GM21528 (cell line): ENCODE results near the gene GTF2IRD1.
"Not testable (repeated sequence)": the region's sequence is repeated elsewhere in the genome, so short reads cannot be mapped to it uniquely, and the experiment has no call there.

Experiments used
- ATAC-seq: cut with Tn5 transposase; IDR thresholded peaks from one replicate; pipeline ENCODE4 v1.9.1; 2021; ENCODE audit warnings: mild to moderate bottlenecking, moderate library complexity; ENCODE audit not compliant: unreplicated experiment, low FRiP score

Gene GTF2IRD1

DNA sequence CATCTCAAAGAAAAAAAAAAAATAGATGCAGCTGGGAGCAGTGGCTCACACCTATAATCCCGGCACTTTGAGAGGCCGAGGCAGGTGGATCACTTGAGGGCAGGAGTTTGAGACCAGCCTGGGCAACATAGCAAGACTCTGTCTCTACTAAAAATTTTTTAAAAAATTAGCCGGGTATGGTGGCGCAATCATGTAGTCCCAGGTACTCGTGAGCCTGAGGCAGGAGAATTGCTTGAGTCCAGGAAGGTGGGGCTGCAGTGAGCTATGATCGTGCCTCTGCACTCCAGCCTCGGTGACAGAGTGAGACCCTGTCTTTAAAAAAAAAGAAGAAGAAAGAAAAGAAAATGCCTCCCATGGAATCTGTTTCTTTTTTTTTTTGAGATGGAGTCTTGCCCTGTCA, 31.9 kb downstream of the GTF2IRD1 start:
- no peak for ATAC-seq

DNA sequence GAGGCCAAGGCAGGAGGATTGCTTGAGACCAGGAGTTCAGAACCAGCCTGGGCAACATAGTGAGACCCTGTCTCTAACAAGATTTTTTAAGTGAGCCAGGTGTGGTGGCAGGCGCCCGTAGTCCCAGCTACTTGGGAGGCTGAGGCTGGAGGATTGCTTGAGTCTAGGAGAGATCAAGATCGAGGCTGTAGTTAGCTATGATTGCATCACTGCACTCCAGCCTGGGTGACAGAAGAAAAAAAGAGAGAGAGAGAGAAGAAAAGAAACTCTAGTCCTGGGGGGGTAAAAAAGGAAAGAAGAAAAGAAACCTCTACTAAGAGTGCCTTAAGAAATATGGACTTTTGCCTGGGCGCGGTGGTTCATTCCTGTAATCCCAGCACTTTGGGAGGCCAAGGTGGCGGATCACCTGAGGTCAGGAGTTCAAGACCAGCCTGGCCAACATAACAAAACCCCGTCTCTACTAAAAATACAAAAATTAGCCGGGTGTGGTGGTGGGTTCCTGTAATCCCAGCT, 34.9 kb downstream of the GTF2IRD1 start:
- not testable (repeated sequence) for ATAC-seq

DNA sequence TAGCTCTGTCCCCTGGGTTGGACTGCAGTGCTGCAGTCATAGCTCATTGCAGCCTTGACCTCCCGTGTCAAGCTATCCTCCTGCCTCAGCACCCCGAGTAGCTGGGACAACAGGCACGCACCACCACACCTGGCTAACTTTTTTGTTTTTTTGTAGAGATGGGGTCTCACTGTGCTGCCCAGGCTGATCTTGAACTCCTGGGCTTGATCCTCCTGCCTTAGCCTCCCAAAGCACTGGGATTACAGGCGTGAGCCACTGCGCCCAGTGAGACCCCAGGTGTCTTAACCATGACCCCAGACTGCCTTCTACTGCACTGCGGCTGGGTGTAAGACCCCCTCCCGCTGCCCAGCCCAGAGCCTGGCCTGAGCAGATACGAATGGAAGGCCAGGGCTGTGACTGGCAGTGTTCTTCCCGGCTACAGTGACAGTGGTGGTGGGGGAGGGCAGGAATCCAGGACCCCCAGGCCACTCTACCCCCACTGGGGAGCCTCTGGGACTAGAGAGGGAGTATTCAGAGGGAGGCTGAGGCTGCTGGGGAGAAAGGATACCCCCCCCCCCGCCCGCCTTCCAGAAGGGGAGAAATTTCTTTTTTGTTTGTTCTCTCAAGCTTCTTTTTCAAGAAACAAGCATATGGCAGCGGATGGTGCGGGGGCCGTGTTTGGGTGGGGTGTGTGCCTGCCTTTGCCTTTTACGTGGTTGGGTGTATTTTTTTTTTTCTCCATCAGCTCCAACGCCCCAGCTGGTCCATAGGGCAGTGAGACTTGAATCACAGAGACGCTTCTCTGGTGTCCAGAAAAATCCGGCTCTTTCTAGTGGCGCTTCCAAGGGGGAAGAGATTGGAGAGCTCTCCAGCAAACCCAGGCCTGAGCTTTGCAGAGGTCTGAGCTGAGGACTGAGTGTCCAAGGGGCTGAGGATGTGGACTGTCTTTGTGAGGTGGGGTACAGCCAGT, 36.6 kb downstream of the GTF2IRD1 start:
- ATAC-seq: no peak

DNA sequence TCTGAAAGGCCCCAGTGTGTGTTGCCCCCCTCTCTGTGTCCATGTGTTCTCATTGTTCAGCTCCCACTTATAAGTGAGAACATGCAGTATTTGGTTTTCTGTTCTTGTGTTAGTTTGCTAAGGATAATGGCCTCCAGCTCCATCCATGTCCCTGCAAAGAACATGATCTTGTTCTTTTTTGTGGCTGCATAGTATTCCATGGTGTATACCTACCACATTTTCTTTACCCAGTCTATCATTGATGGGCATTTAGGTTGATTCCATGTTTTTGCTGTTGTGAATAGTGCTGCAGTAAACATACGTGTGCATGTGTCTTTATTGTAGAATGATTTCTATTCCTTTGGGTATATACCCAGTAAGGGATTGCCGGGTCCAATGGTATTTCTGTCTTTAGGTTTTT, 37.8 kb downstream of the GTF2IRD1 start:
- ATAC-seq: not testable (repeated sequence)

DNA sequence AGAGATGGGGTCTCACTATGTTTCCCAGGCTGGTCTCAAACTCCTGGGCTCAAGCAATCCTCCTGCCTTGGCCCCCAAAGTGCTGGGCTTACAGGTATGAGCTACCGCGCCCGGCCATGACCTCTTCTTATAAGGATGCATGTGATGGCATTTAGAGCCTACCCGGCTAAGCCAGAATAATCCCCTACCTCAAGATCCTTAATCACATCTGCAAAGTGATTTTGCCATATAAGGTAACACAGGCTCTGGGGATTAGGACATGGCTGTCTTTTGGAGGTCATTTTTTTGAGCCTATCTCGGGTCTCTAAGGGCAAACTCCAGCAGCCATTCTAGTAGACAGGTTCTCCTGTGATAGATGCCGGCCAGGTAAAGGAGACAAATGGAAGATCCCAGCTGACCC, 39.6 kb downstream of the GTF2IRD1 start:
- ATAC-seq: no peak

DNA sequence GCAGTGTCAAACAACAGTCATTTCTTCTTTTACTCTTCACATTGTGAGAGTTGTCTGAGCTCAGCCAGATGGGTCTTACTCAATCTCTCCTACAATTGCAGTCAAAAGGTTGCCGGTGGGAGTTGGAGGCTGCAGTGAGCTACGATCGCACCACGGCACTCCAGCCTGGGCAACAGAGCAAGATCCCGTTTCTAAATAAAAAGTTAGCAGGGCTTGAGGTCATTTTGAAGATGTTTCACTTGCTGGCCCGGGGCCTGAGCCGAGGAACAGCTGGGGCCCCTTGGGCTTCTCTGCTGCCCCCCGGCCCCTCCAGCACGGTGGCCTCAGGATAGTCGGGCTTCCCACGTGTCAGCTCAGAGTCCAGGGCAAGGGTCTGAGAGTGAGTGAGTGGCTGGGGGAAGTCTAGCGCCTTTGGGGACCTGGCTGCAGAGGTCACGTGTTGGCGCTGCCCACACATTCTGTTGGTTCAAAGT, 40.4 kb downstream of the GTF2IRD1 start:
- ATAC-seq: no peak

DNA sequence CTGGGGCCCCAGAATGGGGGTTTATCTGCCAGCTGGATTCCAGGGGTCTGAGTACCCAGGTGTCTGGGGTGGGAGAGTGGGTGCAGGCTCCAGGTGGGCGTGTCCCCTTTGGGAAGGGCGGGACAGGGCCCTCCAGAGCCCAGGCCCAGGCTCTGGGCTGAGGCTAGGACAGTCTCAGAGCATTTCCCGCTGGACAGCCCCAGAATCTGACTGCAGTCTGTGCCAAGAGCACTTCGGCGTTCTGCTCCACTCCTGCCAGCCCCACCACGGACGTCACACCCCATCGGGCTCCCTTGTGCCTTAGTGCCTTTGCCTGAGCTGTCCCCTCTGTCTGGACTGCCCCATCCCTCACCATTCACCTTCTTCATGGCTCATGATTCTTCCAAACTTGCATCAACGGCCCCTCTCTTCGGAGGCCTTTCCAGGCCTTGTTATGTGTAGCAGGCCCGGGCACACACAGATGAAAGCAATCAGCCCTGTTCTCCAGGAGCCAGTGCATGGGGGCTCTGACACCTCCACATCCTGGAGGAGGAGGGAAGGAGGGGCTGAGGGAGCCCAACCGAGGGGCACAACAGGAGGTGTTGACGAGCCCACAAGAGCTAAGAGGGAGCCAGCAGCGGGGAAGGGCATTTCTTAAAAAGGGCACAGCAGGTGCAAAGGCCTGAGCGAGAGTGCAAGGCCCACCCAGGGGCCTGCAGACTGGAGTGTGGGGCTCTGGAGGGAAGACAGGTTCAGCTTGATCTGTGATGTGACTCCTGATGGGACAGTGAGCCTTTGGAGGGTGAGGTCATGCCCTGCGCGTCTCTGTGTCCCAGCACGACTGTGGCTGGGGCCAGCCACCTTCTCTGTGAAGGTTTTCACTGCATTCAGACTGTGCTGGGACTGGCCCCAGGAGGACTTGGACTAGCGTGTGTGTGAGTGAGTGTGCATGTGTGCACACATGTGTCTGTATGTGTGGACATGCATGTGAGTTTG, 41.7 kb downstream of the GTF2IRD1 start:
- ATAC-seq: no peak

DNA sequence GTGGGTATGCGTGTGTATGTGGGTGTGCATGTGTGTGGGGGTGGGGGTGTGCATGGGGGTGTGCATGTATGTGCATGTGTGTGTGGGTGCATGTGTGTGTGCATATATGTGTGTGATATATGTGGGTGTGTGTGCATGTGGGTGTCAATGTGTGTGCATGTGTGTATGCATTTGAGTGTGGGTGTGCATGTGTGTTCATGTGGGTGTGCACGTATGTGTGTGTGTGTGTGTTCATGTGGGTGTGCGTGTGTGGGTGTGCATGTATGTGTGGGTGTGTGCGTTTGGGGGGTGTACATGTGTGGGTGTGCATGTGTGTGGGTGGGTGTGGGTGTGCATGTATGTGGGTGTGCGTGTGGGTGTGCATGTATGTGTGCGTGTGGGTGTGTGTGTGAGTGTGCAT, 42.6 kb downstream of the GTF2IRD1 start:
- ATAC-seq: no peak

DNA sequence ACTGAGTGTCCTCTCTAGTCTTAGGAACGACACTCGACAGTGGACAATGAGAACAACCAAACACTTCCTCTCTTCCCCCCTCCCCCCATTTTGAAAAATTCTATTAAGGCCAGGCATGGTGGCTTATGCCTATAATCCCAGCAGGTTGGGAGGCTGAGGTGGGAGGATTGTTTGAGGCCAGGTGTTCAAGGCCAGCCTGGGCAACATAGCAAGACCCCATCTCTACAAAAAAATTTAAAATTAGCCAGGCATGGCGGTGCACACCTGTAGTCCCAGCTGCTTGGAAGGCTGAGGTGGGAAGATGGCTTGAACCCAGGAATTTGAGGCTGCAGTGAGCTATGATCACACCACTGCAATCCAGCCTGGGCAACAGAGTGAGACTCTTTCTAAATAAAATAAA, 43.1 kb downstream of the GTF2IRD1 start:
- not testable (repeated sequence) for ATAC-seq

DNA sequence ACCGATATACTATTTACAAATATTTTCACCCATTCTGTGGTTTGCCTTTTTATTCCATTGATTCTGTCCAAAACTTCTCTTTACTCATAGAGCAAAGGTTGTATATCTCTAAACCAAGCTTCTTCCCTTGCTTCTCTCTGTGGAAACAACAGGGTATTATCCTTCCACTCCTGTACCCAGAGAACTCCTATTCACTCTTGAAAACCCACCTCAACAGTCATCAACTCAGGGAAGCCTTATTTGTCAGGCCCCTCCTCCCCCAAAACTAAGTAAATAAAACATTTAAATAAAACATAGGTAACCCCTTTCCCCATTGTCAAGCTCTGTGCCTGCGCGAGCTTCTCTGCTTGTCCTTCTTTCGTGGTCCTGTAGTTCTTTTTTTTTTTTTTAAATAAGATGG, 44.6 kb downstream of the GTF2IRD1 start:
- no peak for ATAC-seq

DNA sequence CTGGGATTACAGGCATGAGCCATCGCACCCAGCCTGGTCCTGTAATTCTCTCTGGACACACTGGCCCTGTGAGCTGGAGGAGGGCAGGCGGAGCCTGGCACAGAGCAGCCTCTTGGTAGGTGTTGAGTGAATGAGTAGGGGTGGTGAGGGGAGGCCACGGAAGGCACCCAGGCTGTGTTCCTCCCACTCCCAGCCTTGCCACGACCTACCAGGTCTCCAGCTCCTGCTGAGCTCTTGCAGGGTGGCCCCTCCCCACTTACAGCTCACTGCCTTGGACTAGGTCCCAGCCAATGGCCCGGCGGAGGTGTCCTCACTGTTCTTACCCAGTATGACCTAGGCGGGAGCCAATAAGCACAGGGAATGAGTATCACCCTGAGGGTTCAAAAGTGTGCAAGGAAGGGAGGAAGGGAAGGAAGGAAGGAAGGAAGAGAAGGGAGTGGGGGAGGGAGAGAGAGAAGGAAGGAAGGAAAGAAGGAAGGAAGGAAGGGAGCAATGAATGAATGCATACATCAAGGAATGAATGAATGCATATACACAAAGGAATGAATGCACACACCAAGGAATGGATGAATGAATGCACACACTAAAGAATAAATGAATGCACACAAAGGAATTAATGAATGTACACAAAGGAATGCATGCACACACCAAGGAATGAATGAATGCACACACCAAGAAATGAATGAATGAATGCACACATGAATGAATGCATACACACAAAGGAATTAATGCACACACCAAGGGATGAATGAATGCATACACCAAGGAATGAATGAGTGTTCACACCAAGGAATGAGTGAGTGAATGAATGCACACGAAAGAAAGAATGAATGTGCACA, 45.5 kb downstream of the GTF2IRD1 start:
- ATAC-seq: no peak

DNA sequence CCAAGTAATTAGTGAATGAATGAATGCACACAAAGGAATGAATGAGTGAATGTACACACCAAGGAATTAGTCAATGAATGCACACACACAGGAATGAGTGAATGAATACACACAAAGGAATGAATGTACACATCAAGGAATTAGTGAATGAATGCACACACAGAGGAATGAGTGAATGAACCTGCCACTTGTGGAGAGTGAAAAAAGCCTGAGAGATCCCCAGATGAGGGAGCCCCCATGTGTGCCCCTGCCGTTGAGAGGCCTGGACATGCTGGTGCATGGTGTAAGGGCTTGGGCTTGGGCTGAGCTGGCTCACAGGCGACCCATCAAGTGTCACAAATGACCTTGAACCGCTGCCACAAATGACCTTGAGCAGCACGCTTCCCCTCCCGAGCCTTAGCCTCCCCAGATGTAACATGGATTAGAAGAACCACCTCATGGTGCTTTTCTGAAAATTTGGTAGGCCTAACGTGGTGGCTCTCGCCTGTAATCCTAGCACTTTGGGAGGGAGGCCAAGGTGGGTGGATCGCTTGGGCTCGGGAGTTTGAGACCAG, 46.2 kb downstream of the GTF2IRD1 start:
- ATAC-seq: no peak

DNA sequence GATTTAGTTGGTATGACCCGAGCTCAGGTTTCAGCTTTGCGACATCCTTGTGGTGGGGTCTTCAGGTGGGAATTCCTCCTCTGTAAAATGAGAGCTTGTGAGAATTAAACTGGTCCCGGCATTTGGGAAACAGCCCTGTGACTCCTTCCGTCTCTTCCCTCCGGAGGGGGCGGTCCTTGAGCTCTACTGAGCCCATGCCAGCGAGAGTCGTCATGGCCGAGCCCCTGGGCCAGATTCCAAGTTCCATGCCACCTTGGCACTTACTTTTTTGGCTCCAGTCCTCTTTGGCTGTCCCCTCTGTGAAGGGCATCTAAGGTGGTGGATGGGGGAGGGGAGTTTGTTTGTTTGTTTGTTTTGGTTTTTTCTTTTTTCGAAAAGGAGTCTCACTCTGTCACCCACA, 47.6 kb downstream of the GTF2IRD1 start:
- ATAC-seq: no peak

DNA sequence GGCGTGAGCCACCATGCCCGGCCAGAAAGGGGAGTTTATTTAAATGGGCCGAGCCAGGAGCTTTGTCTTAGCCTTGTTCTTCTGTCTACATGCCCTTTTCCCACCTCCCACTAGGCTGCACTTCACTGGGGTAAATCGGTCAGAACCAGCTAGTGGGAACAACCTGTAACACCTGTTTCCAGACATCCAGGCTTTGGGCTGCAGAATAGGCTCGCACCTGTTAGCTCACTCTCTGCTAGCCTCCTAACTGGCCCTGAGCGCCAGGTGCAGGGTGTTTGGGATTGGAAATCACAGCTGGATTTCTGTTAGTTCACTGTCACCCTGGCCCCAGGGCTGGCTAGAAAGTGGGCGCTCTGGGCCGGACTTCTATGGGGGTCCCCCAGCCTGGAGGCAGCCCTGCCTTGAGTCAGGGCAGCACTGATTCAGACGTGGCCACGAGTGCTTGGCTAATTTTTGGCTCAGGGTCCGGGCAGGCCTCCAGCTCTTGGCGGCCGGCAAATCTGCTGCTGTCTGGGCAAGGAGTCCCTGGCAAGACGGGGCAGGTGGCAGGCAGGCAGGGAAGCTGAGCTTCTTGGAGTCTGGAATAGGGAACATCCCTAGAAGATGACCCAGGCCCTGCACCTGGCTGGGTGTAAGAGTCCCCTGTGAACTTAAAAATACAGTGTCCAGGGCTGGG, 48.6 kb downstream of the GTF2IRD1 start:
- ATAC-seq: no peak

DNA sequence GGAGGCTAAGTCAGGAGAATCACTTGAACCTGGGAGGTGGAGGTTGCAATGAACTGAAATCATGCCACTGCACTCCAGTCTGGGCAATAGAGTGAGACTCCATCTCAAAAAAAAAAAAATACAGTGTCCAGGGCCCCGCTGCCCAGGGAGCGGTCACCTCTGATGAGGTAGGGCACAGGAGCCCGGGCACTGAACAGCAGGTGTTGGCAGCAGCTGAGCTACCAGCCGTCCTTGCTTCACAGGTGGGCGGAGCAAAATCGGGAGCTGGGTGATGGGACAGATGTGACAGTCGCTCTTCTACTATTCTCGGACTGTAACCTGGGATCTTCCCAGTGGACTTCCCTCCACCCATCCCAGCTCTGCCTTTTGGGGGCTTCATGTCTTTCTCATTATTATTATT, 49.4 kb downstream of the GTF2IRD1 start:
- no peak for ATAC-seq

DNA sequence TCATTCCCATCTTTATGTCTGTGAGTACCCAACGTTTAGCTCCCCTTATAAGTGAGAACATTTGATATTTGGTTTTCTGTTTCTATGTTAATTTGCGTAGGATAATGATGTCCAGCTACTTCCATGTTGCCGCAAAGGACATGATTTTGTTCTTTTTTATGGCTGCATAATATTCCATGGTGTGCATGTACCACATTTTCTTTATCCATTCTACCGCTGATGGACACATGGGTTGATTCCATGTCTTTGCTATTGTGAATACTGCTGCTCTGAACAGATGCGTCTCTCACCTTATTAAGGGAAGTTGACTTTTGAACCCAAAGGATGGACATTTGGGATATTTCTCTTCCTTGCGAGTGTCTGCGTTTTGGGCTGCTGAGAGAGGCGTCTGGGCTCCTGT, 50.2 kb downstream of the GTF2IRD1 start:
- no peak for ATAC-seq

DNA sequence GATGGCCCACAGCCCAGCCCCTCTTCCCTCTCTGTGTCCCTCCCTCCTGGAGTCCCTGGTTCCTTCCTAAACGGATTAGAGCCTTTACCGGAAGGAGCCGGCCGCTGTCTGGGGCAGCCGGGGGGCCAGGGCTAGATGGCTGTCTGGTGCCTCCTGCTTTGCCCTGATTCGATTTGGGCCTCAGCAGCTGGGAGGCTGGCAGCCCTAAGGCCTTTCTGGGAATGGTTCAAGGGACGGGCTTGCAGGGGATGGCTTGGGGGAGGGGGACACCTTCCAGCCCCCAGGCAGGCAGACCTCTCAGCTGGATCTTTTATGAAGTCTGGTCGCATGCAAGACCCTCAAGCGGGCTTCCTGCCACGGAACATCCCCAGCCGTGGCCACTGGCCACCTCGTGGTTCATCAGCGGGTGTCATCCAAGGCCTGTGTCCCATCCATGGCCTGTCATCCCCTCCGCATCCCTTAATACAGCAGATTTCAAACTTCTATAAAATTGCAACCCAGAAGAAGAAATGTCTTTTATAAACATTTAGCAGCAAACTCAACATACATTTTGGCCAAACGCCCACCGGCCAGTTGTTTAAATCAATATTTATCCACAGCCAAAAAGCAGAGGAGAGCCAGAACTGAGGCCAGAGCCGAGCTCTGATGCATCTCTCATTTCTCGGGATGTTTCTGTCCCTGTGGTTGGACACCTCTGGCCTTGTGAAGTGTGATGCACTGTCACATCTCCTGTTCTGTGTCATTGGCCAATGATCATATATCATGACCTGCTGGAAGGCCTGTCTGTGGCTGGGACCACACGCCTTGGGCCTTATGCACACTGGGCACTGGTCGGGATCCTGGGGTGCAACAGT, 52.0 kb downstream of the GTF2IRD1 start:
- ATAC-seq: no peak

DNA sequence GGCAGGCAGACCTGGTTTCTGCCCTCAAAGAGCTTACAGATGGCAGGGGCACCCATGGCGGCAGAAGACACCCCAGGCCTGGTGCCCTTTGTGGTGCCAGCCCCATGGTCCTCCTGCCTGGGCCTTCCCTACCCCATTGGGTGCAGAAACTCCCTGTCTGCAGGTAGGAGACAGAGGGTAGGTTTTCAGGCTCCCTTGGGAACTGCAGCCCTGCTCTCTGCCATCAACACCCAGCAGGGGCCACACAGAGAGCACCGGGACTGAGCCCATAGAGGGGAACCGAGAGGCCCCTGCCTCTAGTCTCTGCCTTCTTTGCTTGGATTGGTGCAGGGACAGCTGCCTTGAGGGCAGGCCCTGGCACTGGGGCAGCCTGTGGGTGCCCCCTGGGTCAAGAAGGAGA, 52.6 kb downstream of the GTF2IRD1 start:
- ATAC-seq: no peak
